Measurements from ENCODE around the gene CFAP92.

GRCh38 chr3:128999102-128999501 is 5.2 kb upstream of the CFAP92 start:
- no peak for TF ChIP-seq CTCF (IDR thresholded peaks at IDR 0.05; ENCODE audit: insufficient read depth, low read depth, low read length)
- no peak for TF ChIP-seq EZH2 (IDR thresholded peaks at IDR 0.05; ENCODE audit: insufficient read depth, low read length)
